HepG2 (cell line): ENCODE results near the gene ATP8A2. TPM values are rescaled to one million over a fixed set of nuclear protein-coding genes. Genes with fewer than 3 reads are reported as not detected.

Experiments
- ATAC-seq: fragments of 200-7000 bp; cut with Tn5 transposase; 3 replicates; pipeline ENCODE4 v1.9.1; 2020; ENCODE audit warnings: mild to moderate bottlenecking, moderate library complexity
- BruUV-seq: library from RNA; stranded (reverse); fragments of 400-500 nt; replicated peaks from 2 replicates; lab custom pipeline; 2021; lab: Mats Ljungman, UMichigan
- CTCF ChIA-PET: fragments of 300-600 bp; formaldehyde crosslinking; extraction: SDS; loops from one replicate; lab custom pipeline; 2021; ENCODE audit warnings: low total read pairs, inconsistent platforms, low intra/inter-chr PET ratio; lab: Yijun Ruan, JAX
- POLR2A ChIA-PET: fragments of 350-600 bp; sonication (Branson Sonifier 250); formaldehyde crosslinking; loops from one replicate; lab custom pipeline; 2020; ENCODE audit warnings: antibody characterized with exemption, inconsistent platforms; lab: Yijun Ruan, JAX
- DNase-seq: peaks from one replicate; pipeline ENCODE4 v3.0.0-alpha.2; 2015; ENCODE audit warnings: low spot score
- FAIRE-seq: peaks from 3 replicates; lab custom pipeline; 2011; peaks lifted over from hg19 to GRCh38; lab: Jason Lieb, UNC
- H2AFZ ChIP-seq: one replicate; pipeline ENCODE4 v1.6.1; 2011; ENCODE audit warnings: low read length, inconsistent platforms
- H3K27ac ChIP-seq: fragments of 300-600 bp; 3 replicates; pipeline ENCODE4 v1.8.0; 2011; ENCODE audit warnings: mixed run types, mild to moderate bottlenecking, mixed read lengths, low read length, inconsistent platforms; ENCODE audit not compliant: insufficient read depth; ENCODE audit errors: extremely low read length
- H3K27me3 ChIP-seq, 2 experiments: fragments of 200-600 bp in 1 of 2; 2 replicates in 1 of 2; 3 replicates in 1 of 2; pipeline versions ENCODE4 v1.6.0 to v1.8.0; 2011; ENCODE audit warnings: low read length in 2 of 2, mild to moderate bottlenecking in 2 of 2, moderate library complexity in 2 of 2, inconsistent platforms in 1 of 2; ENCODE audit not compliant: insufficient read depth in 2 of 2, control insufficient read depth in 1 of 2
- H3K36me3 ChIP-seq, 2 experiments: fragments of 200-600 bp in 1 of 2; replicated peaks in 1 of 2; 2 replicates in 1 of 2; 3 replicates in 1 of 2; pipeline versions ENCODE4 v1.5.1 to v1.8.0; 2011; ENCODE audit warnings: low read length in 2 of 2, inconsistent platforms in 1 of 2; ENCODE audit not compliant: insufficient read depth in 2 of 2, control insufficient read depth in 1 of 2
- H3K4me1 ChIP-seq: 2 replicates; pipeline ENCODE4 v1.5.1; 2012; ENCODE audit warnings: low read length, inconsistent platforms; ENCODE audit not compliant: insufficient read depth
- H3K4me2 ChIP-seq: 2 replicates; pipeline ENCODE4 v1.6.0; 2011; ENCODE audit warnings: low read depth, low read length, inconsistent platforms
- H3K4me3 ChIP-seq, 3 experiments: fragments of 200-600 bp in 1 of 3; sonication (generic), shearing (Covaris generic) in 1 of 3; replicated peaks in 1 of 3; 2 replicates each; pipeline ENCODE4 v1.5.1; 2011 to 2016; ENCODE audit warnings: low read length in 3 of 3, inconsistent platforms in 2 of 3, low read depth in 2 of 3, mild to moderate bottlenecking in 2 of 3, control low read depth in 1 of 3, mixed read lengths in 1 of 3; ENCODE audit not compliant: insufficient read depth in 1 of 3
- H3K79me2 ChIP-seq: one replicate; pipeline ENCODE4 v1.6.1; 2011; ENCODE audit warnings: low read length, inconsistent platforms; ENCODE audit not compliant: insufficient read depth
- H3K9ac ChIP-seq: 2 replicates; pipeline ENCODE4 v1.6.0; 2011; ENCODE audit warnings: mild to moderate bottlenecking, low read depth, low read length, inconsistent platforms; ENCODE audit not compliant: insufficient read depth
- H3K9me3 ChIP-seq: 2 replicates; pipeline ENCODE4 v1.5.1; 2012; ENCODE audit warnings: mild to moderate bottlenecking, low read length
- H4K20me1 ChIP-seq: 2 replicates; pipeline ENCODE4 v1.6.0; 2011; ENCODE audit warnings: inconsistent platforms, mild to moderate bottlenecking, low read length, moderate library complexity; ENCODE audit not compliant: insufficient read depth
- FIP1L1 ChIP-seq: fragments of 200-400 bp; formaldehyde crosslinking; IDR thresholded peaks from 2 replicates; pipeline ENCODE4 v1.6.1; 2018; ENCODE audit warnings: low read depth, mild to moderate bottlenecking, low read length, moderate library complexity, borderline replicate concordance; ENCODE audit not compliant: insufficient read depth
- KAT8 ChIP-seq: IDR thresholded peaks from 2 replicates; pipeline ENCODE4 v1.6.1; 2016; ENCODE audit warnings: missing genetic modification reagents, missing compliant biosample characterization
- MAFK ChIP-seq, 2 experiments: IDR thresholded peaks in 1 of 2; conservative IDR thresholded peaks in 1 of 2; 2 replicates each; pipeline ENCODE4 v1.6.1; 2011; ENCODE audit warnings: improper control_type of control experiment in 2 of 2, low read length in 2 of 2
- NPAS2 ChIP-seq: sonication (generic); formaldehyde crosslinking; IDR thresholded peaks from 2 replicates; pipeline ENCODE4 v1.8.0; 2022; ENCODE audit warnings: mild to moderate bottlenecking, missing genetic modification reagents, borderline replicate concordance
- STAT5B ChIP-seq: sonication (generic); formaldehyde crosslinking; IDR thresholded peaks from 2 replicates; pipeline ENCODE4 v1.4.0; 2020; ENCODE audit warnings: missing genetic modification reagents
- ZNF775 ChIP-seq: sonication (generic); formaldehyde crosslinking; IDR thresholded peaks from 2 replicates; pipeline ENCODE4 v1.4.0; 2020; ENCODE audit warnings: missing genetic modification reagents, mild to moderate bottlenecking, moderate library complexity, borderline replicate concordance
- WGBS: methylation state at CpG from one replicate; pipeline ENCODE4 v1.1.6; 2017; ENCODE audit warnings: low lambda C conversion rate; 5-methylcytosine and 5-hydroxymethylcytosine counted together
- in situ Hi-C: cut with HindIII; loops from 2 replicates; pipeline ENCODE4 v1.10.0; 2017; ENCODE audit warnings: low pct_unique_long_range_greater_than_20kb; ENCODE audit not compliant: extremely low pct_ligation_motif_present
- intact Hi-C: fragments of 100-400 bp; cut with micrococcal nuclease; formaldehyde crosslinking; loops from one replicate; pipeline ENCODE4 v1.10.0; 2022; ENCODE audit not compliant: unreplicated experiment
- polyA plus RNA-seq, 8 experiments: library from polyadenylated mRNA; depleted of rRNA in 3 of 8; stranded (reverse) in 7 of 8; unstranded in 1 of 8; fragments of >200 nt; fragmentation: Illumina TruSeq in 4 of 8; extraction: Trizol in 4 of 8; gene quantifications; 2 replicates each; pipeline versions ENCODE4 v1.2.1 to v1.2.3, GENCODE V29; 2011 to 2016; ENCODE audit warnings: low read depth in 4 of 8, missing spikeins in 1 of 8, mixed read lengths in 1 of 8; ENCODE audit not compliant: insufficient read depth in 1 of 8
- total RNA-seq, 5 experiments: library from RNA; depleted of rRNA; stranded (reverse); fragments of >200 nt; fragmentation: Illumina TruSeq; extraction: Trizol; gene quantifications; 2 replicates each; pipeline ENCODE4 v1.2.3, GENCODE V29; 2016; ENCODE audit warnings: low read depth in 1 of 5
- TF ChIP-seq, protein P1 (sequence below): sonication (generic); formaldehyde crosslinking; IDR thresholded peaks from 2 replicates; pipeline ENCODE4 v1.8.1; 2023; ENCODE audit warnings: mild to moderate bottlenecking, missing genetic modification reagents

ATP8A2 gene
- total and polyA plus RNA-seq, 2 of the 13 experiments (the other 11 are each of a cell fraction or from before 2014, with no cell fraction given) = 0.09 TPM; not detected in 1

- H4K20me1 ChIP-seq = no peaks in the 10 kb centered on the region
- H3K27ac ChIP-seq = no peak overlapping the region
- TF ChIP-seq KAT8 (CRISPR knock-in tag) = no peak
- no peak for TF ChIP-seq STAT5B
- TF ChIP-seq NPAS2 (CRISPR knock-in tag) = no peak
- no peak for TF ChIP-seq ZNF775 (CRISPR knock-in tag)
- TF ChIP-seq, protein P1, sequence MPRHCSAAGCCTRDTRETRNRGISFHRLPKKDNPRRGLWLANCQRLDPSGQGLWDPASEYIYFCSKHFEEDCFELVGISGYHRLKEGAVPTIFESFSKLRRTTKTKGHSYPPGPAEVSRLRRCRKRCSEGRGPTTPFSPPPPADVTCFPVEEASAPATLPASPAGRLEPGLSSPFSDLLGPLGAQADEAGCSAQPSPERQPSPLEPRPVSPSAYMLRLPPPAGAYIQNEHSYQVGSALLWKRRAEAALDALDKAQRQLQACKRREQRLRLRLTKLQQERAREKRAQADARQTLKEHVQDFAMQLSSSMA = no peak
- no peak for TF ChIP-seq MAFK (conservative IDR thresholded peaks at IDR 0.05 in 1 of 2, IDR thresholded peaks at IDR 0.05 in 1 of 2; ENCODE audit: low read length in 2 of 2)
- no peak for TF ChIP-seq FIP1L1
- TF ChIP-seq, all 625 proteins: peak for 0
- no TSS peak for BruUV-seq
- 4% methylated on average over 3 of the region's 5 CpGs for WGBS
- Histone ChIP-seq H3K4me3 (no peak overlapping the region), H3K36me3 (no peaks in the 10 kb centered on the region), H2AFZ (no peak overlapping the region), H3K27me3 (no peaks in the 10 kb centered on the region; a peak in 1 of 5 replicates), H3K9ac (no peak overlapping the region), H3K4me2 (no peak overlapping the region), H3K9me3 (no peaks in the 10 kb centered on the region), H3K79me2 (no peaks in the 10 kb centered on the region), H3K4me1 (no peaks in the 10 kb centered on the region)
- in situ Hi-C loops (no loop called here), intact Hi-C loops (no loop called here)
- ChIA-PET POLR2A (no interaction called here), CTCF (no interaction called here)
- DNase-seq = no peak
- no peak for ATAC-seq
- no peak for FAIRE-seq
Measured at GRCh38 chr13:25771202-25771601, 399.4 kb downstream of the ATP8A2 start.
